T-cell (primary cell): ENCODE data around the gene CASTOR1. TPM values are rescaled to one million over a fixed set of nuclear protein-coding genes. Genes with fewer than 3 reads are reported as not detected.

Experiments
- ATAC-seq, 4 experiments: fragments of 200-7000 bp in 3 of 4; fragments of 150-1000 bp in 1 of 4; cut with Tn5 transposase; replicated peaks in 1 of 4; 1 replicate in 3 of 4; 2 replicates in 1 of 4; pipeline ENCODE4 v1.10.0; 2021; ENCODE audit warnings: moderate library complexity in 3 of 4, mild to moderate bottlenecking in 2 of 4, moderate number of reproducible peaks in 1 of 4
- CTCF ChIA-PET, 2 donors: fragments of 300-600 bp; sonication (Branson Sonifier 250); formaldehyde crosslinking; loops; one replicate each; lab custom pipeline; 2022; ENCODE audit warnings: antibody characterized with exemption in 2 of 2; lab: Charles Lee
- POLR2A ChIA-PET, 2 donors: fragments of 300-600 bp; sonication (Branson Sonifier 250); formaldehyde crosslinking; loops; one replicate each; lab custom pipeline; 2022; ENCODE audit warnings: antibody characterized with exemption in 2 of 2; lab: Charles Lee
- DNase-seq, 35 experiments: peaks; one replicate each; pipeline versions ENCODE4 v3.0.0 to v3.0.0-alpha.2; 2013 to 2023
- H3K27ac ChIP-seq: one replicate; pipeline ENCODE4 v1.5.1; 2013; ENCODE audit warnings: low read length
- H3K27me3 ChIP-seq, 2 experiments: replicated peaks in 1 of 2; 1 replicate in 1 of 2; 2 replicates in 1 of 2; pipeline versions ENCODE4 v1.6.1 to v1.7.0; 2013; ENCODE audit warnings: low read length in 1 of 2, mixed read lengths in 1 of 2; ENCODE audit not compliant: control insufficient read depth in 2 of 2, insufficient read depth in 2 of 2; ENCODE audit errors: extremely low read depth in 1 of 2
- H3K36me3 ChIP-seq, 2 donors: 1 replicate in 1 of 2; 2 replicates in 1 of 2; pipeline versions ENCODE4 v1.6.1 to v1.7.0; 2013; ENCODE audit warnings: low read length in 1 of 2; ENCODE audit not compliant: control insufficient read depth in 2 of 2, insufficient read depth in 1 of 2; ENCODE audit errors: extremely low read depth in 1 of 2
- H3K4me1 ChIP-seq, 2 experiments: 1 replicate in 1 of 2; 2 replicates in 1 of 2; pipeline versions ENCODE4 v1.6.1 to v1.7.0; 2013; ENCODE audit warnings: low read length in 2 of 2, mixed read lengths in 1 of 2; ENCODE audit not compliant: insufficient read depth in 2 of 2, control insufficient read depth in 1 of 2; ENCODE audit errors: extremely low read depth in 1 of 2
- H3K4me3 ChIP-seq, 2 donors: 1 replicate in 1 of 2; 2 replicates in 1 of 2; pipeline versions ENCODE4 v1.5.1 to v1.7.0; 2013; ENCODE audit warnings: mild to moderate bottlenecking in 2 of 2, low read length in 1 of 2, moderate library complexity in 1 of 2; ENCODE audit not compliant: control insufficient read depth in 1 of 2; ENCODE audit errors: extremely low read depth in 1 of 2
- H3K9me3 ChIP-seq: 2 replicates; pipeline ENCODE4 v1.7.0; 2013
- H3K27ac Mint-ChIP-seq, 2 donors: one replicate each; pipeline ENCODE4 v1.8.0; 2020 to 2021; ENCODE audit warnings: mild to moderate bottlenecking in 2 of 2, mixed read lengths in 2 of 2
- H3K27me3 Mint-ChIP-seq, 2 donors: one replicate each; pipeline ENCODE4 v1.8.0; 2021 to 2022; ENCODE audit warnings: mixed read lengths in 2 of 2
- H3K36me3 Mint-ChIP-seq: one replicate; pipeline ENCODE4 v1.8.0; 2021; ENCODE audit warnings: mixed read lengths
- H3K4me1 Mint-ChIP-seq, 3 donors: one replicate each; pipeline ENCODE4 v1.8.0; 2020 to 2022; ENCODE audit warnings: mixed read lengths in 3 of 3, mild to moderate bottlenecking in 1 of 3
- H3K4me3 Mint-ChIP-seq, 3 donors: one replicate each; pipeline ENCODE4 v1.8.0; 2020 to 2022; ENCODE audit warnings: mild to moderate bottlenecking in 3 of 3, mixed read lengths in 3 of 3, moderate library complexity in 3 of 3
- H3K9me3 Mint-ChIP-seq, 3 donors: one replicate each; pipeline ENCODE4 v1.8.0; 2020 to 2022; ENCODE audit warnings: mixed read lengths in 3 of 3
- WGBS: methylation state at CpG from one replicate; pipeline ENCODE4 v1.1.5; 2013; ENCODE audit warnings: missing lambda C conversion rate; ENCODE audit not compliant: insufficient coverage; 5-methylcytosine and 5-hydroxymethylcytosine counted together
- total RNA-seq, 35 experiments: library from RNA in 6 of 35; stranded (reverse) in 6 of 35; fragments of 120-200 nt in 1 of 35; gene quantifications; one replicate each; pipeline versions ENCODE4 v1.2.1 to v1.2.4 and lab custom pipeline; 2013 to 2026

The CASTOR1 gene
- total RNA-seq, 5 donors from 2014 or later (not counting 1 experiment from before 2014, with no cell fraction given) = 12.8 to 21.9 (median 16.1) TPM

- Mint-ChIP-seq H3K36me3 (peaks cover 4% of the 10 kb centered on the region), H3K27ac (peak overlapping the region; percentile 94 to 96), H3K27me3 (no peaks in the 10 kb centered on the region), H3K4me1 (peaks cover 42 to 54% (median 49%) of the 10 kb centered on the region in 3 donors), H3K9me3 (no peaks in the 10 kb centered on the region), H3K4me3 (peak overlapping the region; percentile 86 to 91 (median 87))
- ChIA-PET POLR2A (interaction anchor here in 1 of 2 donors (0.7 to 0.8 kb wide), 2 partner anchors 229 to 323 kb away, joined by 3 to 4 read pairs; no protein-coding TSS in a partner anchor), CTCF (interaction anchor here in 1 of 2 donors (0.6 to 0.9 kb wide), 4 partner anchors 12 to 141 kb away, joined by 3 to 4 read pairs (median 3); no protein-coding TSS in a partner anchor)
- peak overlapping the region; percentile 100 for H3K27ac ChIP-seq
- no peaks in the 10 kb centered on the region for H3K27me3 ChIP-seq
- peaks cover 7 to 59% of the 10 kb centered on the region in 2 experiments for H3K4me1 ChIP-seq
- peak in 32 of 35 experiments; percentile 18 to 78 (median 51) for DNase-seq
- no peaks in the 10 kb centered on the region for H3K9me3 ChIP-seq
- H3K4me3 ChIP-seq = peak overlapping the region; percentile 67 to 92
- peaks cover 5 to 19% of the 10 kb centered on the region in 2 donors for H3K36me3 ChIP-seq
- WGBS = 8% methylated on average over 9 of the region's 14 CpGs
- peak in 1 of 4 experiments; percentile 27 for ATAC-seq
Measured at GRCh38 chr22:30267382-30268302, 21.7 kb downstream of the CASTOR1 start.

GRCh38 chr22:30266445-30267381 lies 22.6 kb downstream of the CASTOR1 start, which contains the start of gene OSM:
TSS of gene OSM (minus strand) at chr22:30266851. CDS start at chr22:30266799, 52 bp downstream.
- CTCF ChIA-PET = interaction anchor here in 1 of 2 donors (0.6 to 0.9 kb wide), 4 partner anchors 12 to 90 kb away, joined by 3 read pairs; no protein-coding TSS in a partner anchor
- peak within 1 kb of the TSS; percentile 86 to 91 (median 87) for H3K4me3 Mint-ChIP-seq
- peak; percentile 50 to 87 (median 69) for DNase-seq
- no peaks in the 10 kb centered on the region for H3K9me3 Mint-ChIP-seq
- WGBS = 0% methylated on average over 29 of the region's 35 CpGs
- Histone ChIP-seq H3K4me1 (peaks cover 7 to 65% of the 10 kb centered on the region in 2 experiments), H3K36me3 (peaks cover 5 to 23% of the 10 kb centered on the region in 2 donors), H3K4me3 (peak within 1 kb of the TSS; percentile 67 to 92), H3K27ac (peak within 1 kb of the TSS; percentile 100), H3K9me3 (no peaks in the 10 kb centered on the region), H3K27me3 (no peaks in the 10 kb centered on the region)
- H3K4me1 Mint-ChIP-seq = peaks cover 49 to 63% (median 56%) of the 10 kb centered on the region in 3 donors
- H3K27ac Mint-ChIP-seq = peak within 1 kb of the TSS; percentile 94 to 96
- peaks cover 4% of the 10 kb centered on the region for H3K36me3 Mint-ChIP-seq
- POLR2A ChIA-PET = interaction anchor here in 1 of 2 donors (0.7 to 0.8 kb wide), 2 partner anchors 230 to 324 kb away, joined by 3 to 4 read pairs; no protein-coding TSS in a partner anchor
- peak; percentile 33 to 53 (median 45) for ATAC-seq
- H3K27me3 Mint-ChIP-seq = no peaks in the 10 kb centered on the region

GRCh38 chr22:30265823-30266444 lies 23.4 kb downstream of the CASTOR1 start:
- DNase-seq (peak; percentile 61 to 92 (median 83)), ATAC-seq (peak; percentile 71 to 78 (median 76))
- no peaks in the 10 kb centered on the region for H3K9me3 ChIP-seq
- POLR2A ChIA-PET = no interaction called here
- H3K4me3 ChIP-seq = peak overlapping the region; percentile 67 to 92
- Mint-ChIP-seq H3K27me3 (no peaks in the 10 kb centered on the region), H3K27ac (peak overlapping the region; percentile 94 to 96), H3K9me3 (no peaks in the 10 kb centered on the region), H3K4me1 (peaks cover 49 to 62% (median 53%) of the 10 kb centered on the region in 3 donors), H3K4me3 (peak overlapping the region; percentile 86 to 91 (median 87)), H3K36me3 (peaks cover 4% of the 10 kb centered on the region)
- CTCF ChIA-PET = interaction anchor here in 1 of 2 donors (0.7 to 0.9 kb wide), 2 partner anchors 22 to 90 kb away, joined by 3 read pairs; no protein-coding TSS in a partner anchor
- H3K36me3 ChIP-seq = peaks cover 5 to 22% of the 10 kb centered on the region in 2 donors
- H3K27me3 ChIP-seq = no peaks in the 10 kb centered on the region
- peak overlapping the region; percentile 100 for H3K27ac ChIP-seq
- H3K4me1 ChIP-seq = peaks cover 7 to 65% of the 10 kb centered on the region in 2 experiments
- WGBS = 0% methylated on average over 16 of the region's 24 CpGs

DNA sequence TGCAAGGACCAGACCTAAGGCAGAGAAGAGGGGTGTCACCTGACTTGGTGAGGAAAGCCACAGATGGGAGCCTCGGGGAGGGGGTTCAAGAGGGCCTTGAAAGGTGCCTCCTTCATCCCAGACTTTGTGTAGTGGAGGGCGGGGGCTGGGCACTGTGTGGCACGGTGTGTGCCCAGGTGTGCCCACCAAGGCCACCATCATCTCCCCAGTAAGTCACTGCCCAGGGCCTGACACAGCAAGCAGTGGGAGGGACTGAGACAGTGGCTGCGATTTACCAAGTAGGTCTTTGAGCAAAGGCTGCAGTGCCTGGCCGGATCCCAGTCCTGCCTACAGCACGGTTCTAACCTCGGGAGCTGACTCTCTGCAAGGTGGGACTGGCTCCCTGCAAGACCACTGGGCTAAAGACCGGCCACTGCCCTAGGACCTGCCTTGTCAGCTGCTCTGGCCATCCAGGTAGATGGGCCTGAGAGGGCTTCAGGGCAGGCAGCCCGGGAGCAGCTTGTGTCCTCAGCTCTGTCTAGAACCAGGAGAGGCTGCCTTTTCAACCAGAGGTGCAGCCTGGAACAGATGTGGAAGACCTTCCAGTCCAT lies 24.1 kb downstream of the CASTOR1 start:
- ChIA-PET CTCF (interaction anchor here in 1 of 2 donors (0.7 to 1.4 kb wide), 3 partner anchors 15 to 23 kb away, joined by 3 to 4 read pairs (median 4); no protein-coding TSS in a partner anchor), POLR2A (no interaction called here)
- Histone ChIP-seq H3K27me3 (no peaks in the 10 kb centered on the region), H3K4me3 (peak overlapping the region; percentile 26 to 92), H3K36me3 (peaks cover 5 to 18% of the 10 kb centered on the region in 2 donors), H3K9me3 (no peaks in the 10 kb centered on the region), H3K27ac (peak overlapping the region; percentile 100), H3K4me1 (peaks cover 7 to 65% of the 10 kb centered on the region in 2 experiments)
- WGBS = 69% methylated on average over 9 of the region's 9 CpGs
- H3K27ac Mint-ChIP-seq = peak overlapping the region; percentile 94 to 96
- DNase-seq (no peak), ATAC-seq (no peak)
- H3K4me3 Mint-ChIP-seq = peak overlapping the region; percentile 86 to 91 (median 87)
- no peaks in the 10 kb centered on the region for H3K36me3 Mint-ChIP-seq
- no peaks in the 10 kb centered on the region for H3K9me3 Mint-ChIP-seq
- H3K4me1 Mint-ChIP-seq = peaks cover 49 to 57% (median 53%) of the 10 kb centered on the region in 3 donors
- H3K27me3 Mint-ChIP-seq = no peaks in the 10 kb centered on the region

- Mint-ChIP-seq H3K36me3 (no peaks in the 10 kb centered on the region), H3K4me3 (peak overlapping the region in 1 of 3 donors; percentile 86), H3K9me3 (no peaks in the 10 kb centered on the region), H3K4me1 (peaks cover 47 to 56% (median 51%) of the 10 kb centered on the region in 3 donors), H3K27ac (no peak overlapping the region), H3K27me3 (no peaks in the 10 kb centered on the region)
- H3K4me3 ChIP-seq = no peak overlapping the region
- POLR2A ChIA-PET = interaction anchor here in 1 of 2 donors (0.6 kb wide), 2 partner anchors 24 to 868 kb away, joined by 4 to 5 read pairs; no protein-coding TSS in a partner anchor
- DNase-seq (no peak), ATAC-seq (no peak)
- CTCF ChIA-PET = interaction anchor here (0.7 to 1.6 kb wide), 8 partner anchors 16 to 1460 kb away, joined by 3 to 9 read pairs (median 4); no protein-coding TSS in a partner anchor
- 93% methylated on average over 17 of the region's 17 CpGs for WGBS
- peaks cover 7 to 65% of the 10 kb centered on the region in 2 experiments for H3K4me1 ChIP-seq
- peaks cover 5 to 14% of the 10 kb centered on the region in 2 donors for H3K36me3 ChIP-seq
- no peaks in the 10 kb centered on the region for H3K27me3 ChIP-seq
- H3K9me3 ChIP-seq = no peaks in the 10 kb centered on the region
- no peak overlapping the region for H3K27ac ChIP-seq
Measured at GRCh38 chr22:30263883-30264282, 25.4 kb downstream of the CASTOR1 start.
